Endothelial cell of umbilical vein (primary cell): ENCODE measurements around the gene LPAR1. TPM values are rescaled to one million over a fixed set of nuclear protein-coding genes. Genes with fewer than 3 reads are reported as not detected.

Experiments
- BruUV-seq: library from RNA; stranded (reverse); fragments of 400-500 nt; replicated peaks from 2 replicates; lab custom pipeline; 2021; lab: Mats Ljungman, UMichigan
- CTCF ChIA-PET: fragments of 300-600, 350-600 bp; sonication (Branson Sonifier 250); formaldehyde crosslinking; loops from one replicate; lab custom pipeline; 2021; ENCODE audit warnings: antibody characterized with exemption, inconsistent platforms; lab: Charles Lee
- POLR2A ChIA-PET: fragments of 300-600, 350-600 bp; sonication (Branson Sonifier 250); formaldehyde crosslinking; loops from one replicate; lab custom pipeline; 2021; ENCODE audit warnings: antibody characterized with exemption, inconsistent platforms; lab: Charles Lee
- DNase-seq: peaks from one replicate; pipeline ENCODE4 v3.0.0-alpha.2; 2011; ENCODE audit warnings: low read depth, low spot score
- FAIRE-seq: peaks from 2 replicates; lab custom pipeline; 2011; peaks lifted over from hg19 to GRCh38; lab: Jason Lieb, UNC
- H2AFZ ChIP-seq: 2 replicates; pipeline ENCODE4 v1.6.0; 2012; ENCODE audit warnings: low read depth, low read length, control low read depth, inconsistent platforms
- H3K27ac ChIP-seq: 2 replicates; pipeline ENCODE4 v1.5.1; 2011; ENCODE audit warnings: low read depth, mild to moderate bottlenecking, control low read depth, low read length, moderate library complexity; ENCODE audit not compliant: insufficient read depth
- H3K27me3 ChIP-seq, 2 experiments: 2 replicates each; pipeline versions ENCODE4 v1.6.0 to v1.6.1; 2011; ENCODE audit warnings: low read length in 2 of 2, mixed read lengths in 1 of 2; ENCODE audit not compliant: control insufficient read depth in 2 of 2, insufficient read depth in 2 of 2
- H3K36me3 ChIP-seq, 2 experiments: 2 replicates in 1 of 2; 3 replicates in 1 of 2; pipeline ENCODE4 v1.5.1; 2011; ENCODE audit warnings: low read length in 2 of 2, mild to moderate bottlenecking in 1 of 2, moderate library complexity in 1 of 2; ENCODE audit not compliant: control insufficient read depth in 2 of 2, insufficient read depth in 2 of 2; ENCODE audit errors: extremely low read depth in 1 of 2
- H3K4me1 ChIP-seq: 3 replicates; pipeline ENCODE4 v1.5.1; 2011; ENCODE audit warnings: mild to moderate bottlenecking, low read length; ENCODE audit not compliant: control insufficient read depth, insufficient read depth; ENCODE audit errors: extremely low read depth
- H3K4me2 ChIP-seq: 2 replicates; pipeline ENCODE4 v1.6.1; 2011; ENCODE audit warnings: low read length, control low read depth, mixed read lengths; ENCODE audit not compliant: insufficient read depth
- H3K4me3 ChIP-seq, 3 experiments: fragments of 200-600 bp in 1 of 3; sonication (generic), shearing (Covaris generic) in 1 of 3; replicated peaks in 1 of 3; 2 replicates each; pipeline ENCODE4 v1.5.1; 2011 to 2016; ENCODE audit warnings: control low read depth in 3 of 3, low read length in 3 of 3, mild to moderate bottlenecking in 2 of 3, inconsistent platforms in 1 of 3, low read depth in 1 of 3, moderate library complexity in 1 of 3; ENCODE audit not compliant: insufficient read depth in 1 of 3
- H3K79me2 ChIP-seq: 2 replicates; pipeline ENCODE4 v1.6.0; 2012; ENCODE audit warnings: low read length, inconsistent platforms; ENCODE audit not compliant: control insufficient read depth, insufficient read depth
- H3K9ac ChIP-seq: replicated peaks from 2 replicates; pipeline ENCODE3; 2011; ENCODE audit warnings: low read length, control low read depth; ENCODE audit not compliant: insufficient read depth; ENCODE audit errors: extremely low read depth
- H3K9me1 ChIP-seq: replicated peaks from 3 replicates; pipeline ENCODE4 v1.6.0; 2011; ENCODE audit warnings: mild to moderate bottlenecking, low read length; ENCODE audit not compliant: control insufficient read depth, insufficient read depth; ENCODE audit errors: extremely low read depth
- H3K9me3 ChIP-seq: replicated peaks from 2 replicates; pipeline ENCODE4 v1.5.1; 2012; ENCODE audit warnings: low read length, inconsistent platforms; ENCODE audit not compliant: control insufficient read depth, insufficient read depth
- H4K20me1 ChIP-seq: replicated peaks from 2 replicates; pipeline ENCODE3; 2011; ENCODE audit warnings: mild to moderate bottlenecking, low read length; ENCODE audit not compliant: control insufficient read depth, insufficient read depth; ENCODE audit errors: extremely low read depth
- CTCF ChIP-seq, 2 donors: IDR thresholded peaks; 1 replicate in 1 of 2; 2 replicates in 1 of 2; pipeline ENCODE4 v1.5.1; 2011; ENCODE audit warnings: low read length in 2 of 2, mild to moderate bottlenecking in 2 of 2, moderate library complexity in 2 of 2, control low read depth in 1 of 2, inconsistent platforms in 1 of 2, low read depth in 1 of 2; ENCODE audit not compliant: insufficient read depth in 1 of 2; ENCODE audit errors: extremely low read depth in 1 of 2
- EZH2 ChIP-seq: IDR thresholded peaks from 2 replicates; pipeline ENCODE4 v1.6.1; 2012; ENCODE audit warnings: borderline replicate concordance, low read depth, mild to moderate bottlenecking, moderate library complexity, low read length, inconsistent platforms; ENCODE audit not compliant: severe bottlenecking
- FOS ChIP-seq: IDR thresholded peaks from 2 replicates; pipeline ENCODE4 v1.6.1; 2011; ENCODE audit warnings: mild to moderate bottlenecking, low read length, moderate library complexity, borderline replicate concordance; ENCODE audit not compliant: insufficient read depth
- GATA2 ChIP-seq: IDR thresholded peaks from 2 replicates; pipeline ENCODE4 v1.7.0; 2011; ENCODE audit warnings: low read depth, mild to moderate bottlenecking, moderate library complexity, mixed read lengths, low read length; ENCODE audit not compliant: insufficient read length, insufficient read depth
- JUN ChIP-seq: IDR thresholded peaks from 2 replicates; pipeline ENCODE4 v1.6.1; 2011; ENCODE audit warnings: borderline replicate concordance, low read depth; ENCODE audit not compliant: insufficient read length, insufficient read depth
- MYC ChIP-seq: IDR thresholded peaks from one replicate; pipeline ENCODE4 v1.6.1; 2011; ENCODE audit warnings: mild to moderate bottlenecking, low read depth, low read length
- POLR2A ChIP-seq: IDR thresholded peaks from 2 replicates; pipeline ENCODE4 v1.6.1; 2012; ENCODE audit warnings: low read depth, mild to moderate bottlenecking, control low read depth, low read length
- POLR2AphosphoS5 ChIP-seq: IDR thresholded peaks from 2 replicates; pipeline ENCODE4 v1.6.1; 2012; ENCODE audit warnings: low read depth, mild to moderate bottlenecking, control low read depth, low read length, moderate library complexity; ENCODE audit not compliant: insufficient read depth
- dilution Hi-C: fragments of 300-500 bp; cut with MboI; formaldehyde crosslinking; loops from one replicate; pipeline ENCODE4 v1.15.0; 2019; ENCODE audit warnings: low sequenced_read_pairs; ENCODE audit not compliant: extremely low pct_ligation_motif_present
- intact Hi-C: fragments of 100-400 bp; cut with micrococcal nuclease; formaldehyde crosslinking; loops from one replicate; pipeline ENCODE4 v1.10.0; 2022
- polyA plus RNA-seq, 4 experiments: library from polyadenylated mRNA; depleted of rRNA in 3 of 4; stranded (reverse) in 3 of 4; unstranded in 1 of 4; fragments of >200 nt; gene quantifications; 2 replicates each; pipeline versions ENCODE4 v1.2.1 to v1.2.3, GENCODE V29; 2011 to 2012; ENCODE audit warnings: missing spikeins in 1 of 4
- total RNA-seq: library from RNA; stranded (reverse); gene quantifications from 2 replicates; pipeline ENCODE4 v1.2.3, GENCODE V29; 2021
- TF ChIP-seq, protein P1 (sequence below): IDR thresholded peaks from 2 replicates; pipeline ENCODE4 v1.6.1; 2011; ENCODE audit not compliant: insufficient read depth, insufficient read length

LPAR1 gene
- total and polyA plus RNA-seq, 2 donors (not counting 3 experiments of a cell fraction or from before 2014, with no cell fraction given): 0.88 to 3.0 TPM

DNA sequence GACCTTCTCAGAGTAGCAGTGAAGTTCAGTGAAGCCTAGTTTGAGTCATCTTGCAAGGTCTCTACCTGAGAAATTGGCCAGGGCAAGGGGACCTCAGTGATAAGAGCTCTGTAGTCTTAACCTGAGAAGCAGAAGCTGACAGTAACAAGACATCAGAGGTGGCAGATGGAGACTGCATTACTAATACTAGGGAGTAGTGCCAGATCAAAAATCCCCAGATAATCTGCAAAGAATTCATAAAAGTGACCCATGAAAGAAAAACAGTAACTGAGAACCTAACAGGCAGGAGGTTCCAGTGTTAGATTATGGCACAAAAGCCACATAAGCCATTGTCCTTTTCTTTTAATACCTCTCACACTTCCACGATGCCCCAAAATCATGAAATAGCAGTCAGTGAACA is 194.1 kb downstream of the LPAR1 start:
- Histone ChIP-seq H3K36me3 (no peaks in the 10 kb centered on the region), H4K20me1 (no peaks in the 10 kb centered on the region), H3K4me3 (no peak overlapping the region), H2AFZ (no peak overlapping the region), H3K4me1 (no peaks in the 10 kb centered on the region), H3K9ac (no peak overlapping the region), H3K27ac (no peak overlapping the region), H3K79me2 (no peaks in the 10 kb centered on the region), H3K4me2 (no peak overlapping the region), H3K9me3 (no peaks in the 10 kb centered on the region), H3K9me1 (no peaks in the 10 kb centered on the region), H3K27me3 (no peaks in the 10 kb centered on the region)
- ChIA-PET CTCF (no interaction called here), POLR2A (no interaction called here)
- BruUV-seq: no TSS peak
- TF ChIP-seq FOS (no peak), GATA2 (no peak), POLR2A (no peak), JUN (no peak), MYC (no peak), EZH2 (no peak), CTCF (IDR thresholded peaks at IDR 0.05; ENCODE audit: extremely low read depth in 1 of 2, insufficient read depth in 1 of 2, low read depth in 1 of 2, low read length in 2 of 2) (no peak), POLR2AphosphoS5 (no peak)
- TF ChIP-seq, protein P1, sequence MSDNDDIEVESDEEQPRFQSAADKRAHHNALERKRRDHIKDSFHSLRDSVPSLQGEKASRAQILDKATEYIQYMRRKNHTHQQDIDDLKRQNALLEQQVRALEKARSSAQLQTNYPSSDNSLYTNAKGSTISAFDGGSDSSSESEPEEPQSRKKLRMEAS: no peak
- no peak for DNase-seq
- intact Hi-C loops: no loop called here
- dilution Hi-C loops: no loop called here
- no peak for FAIRE-seq
